ENCODE results near the gene AARS2.

Gene AARS2

DNA sequence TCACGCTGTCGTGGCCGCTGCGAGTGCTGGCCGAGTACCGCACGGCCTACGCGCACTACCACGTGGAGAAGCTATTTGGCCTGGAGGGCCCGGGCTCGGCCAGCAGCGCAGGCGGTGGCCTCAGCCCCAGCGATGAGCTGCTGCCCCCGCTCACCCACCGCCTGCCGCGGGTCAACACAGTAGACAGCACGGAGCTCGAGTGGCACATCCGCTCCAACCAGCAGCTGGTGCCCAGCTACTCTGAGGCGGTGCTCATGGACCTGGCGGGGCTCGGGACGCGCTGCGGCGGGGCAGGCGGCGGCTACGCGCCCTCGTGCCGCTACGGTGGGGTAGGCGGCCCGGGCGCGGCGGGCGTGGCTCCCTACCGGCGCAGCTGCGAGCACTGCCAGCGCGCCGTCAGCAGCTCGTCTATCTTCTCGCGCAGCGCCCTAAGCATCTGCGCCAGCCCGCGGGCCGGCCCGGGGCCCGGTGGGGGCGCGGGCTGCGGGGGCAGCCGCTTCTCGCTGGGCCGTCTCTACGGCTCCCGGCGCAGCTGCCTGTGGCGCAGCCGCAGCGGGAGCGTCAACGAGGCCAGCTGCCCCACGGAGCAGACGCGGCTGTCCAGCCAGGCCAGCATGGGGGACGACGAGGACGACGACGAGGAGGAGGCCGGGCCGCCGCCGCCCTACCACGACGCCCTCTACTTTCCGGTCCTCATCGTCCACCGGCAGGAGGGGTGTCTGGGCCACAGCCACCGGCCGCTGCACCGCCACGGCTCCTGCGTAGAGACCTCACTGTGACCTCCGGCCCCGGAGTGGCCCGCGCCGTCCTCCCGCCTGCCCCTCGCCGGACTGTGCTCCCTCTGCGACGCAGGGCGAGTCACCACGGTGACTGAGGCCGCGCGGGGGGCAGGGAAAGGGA, 37.1 kb downstream of the AARS2 start:
- no peak for DNase-seq (ENCODE audit: low read depth in 2 of 2)

DNA sequence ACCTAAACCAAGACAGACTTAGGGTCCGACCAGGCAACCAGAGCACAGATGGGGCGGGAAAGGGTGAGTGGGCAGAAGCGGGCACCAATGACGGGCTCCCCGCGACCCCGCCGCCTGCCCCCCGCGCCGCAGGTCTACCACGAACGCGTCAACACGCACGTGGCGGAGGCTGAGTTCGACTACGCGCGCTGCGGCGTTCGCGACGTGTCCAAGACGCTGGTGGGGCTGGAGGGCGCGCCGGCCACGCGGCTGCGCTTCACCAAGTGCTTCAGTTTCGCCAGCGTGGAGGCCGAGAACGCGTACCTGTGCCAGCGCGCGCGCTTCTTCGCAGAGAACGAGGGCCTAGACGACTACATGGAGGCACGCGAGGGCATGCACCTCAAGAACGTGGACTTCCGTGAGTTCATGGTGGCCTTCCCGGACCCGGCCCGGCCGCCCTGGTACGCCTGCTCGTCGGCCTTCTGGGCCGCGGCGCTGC, 37.8 kb downstream of the AARS2 start:
- no peak for DNase-seq (ENCODE audit: low read depth in 2 of 2)

GRCh38 chr6:44273617-44274016, 39.5 kb downstream of the AARS2 start:
- no peak for DNase-seq (ENCODE audit: low read depth in 2 of 2)

DNA sequence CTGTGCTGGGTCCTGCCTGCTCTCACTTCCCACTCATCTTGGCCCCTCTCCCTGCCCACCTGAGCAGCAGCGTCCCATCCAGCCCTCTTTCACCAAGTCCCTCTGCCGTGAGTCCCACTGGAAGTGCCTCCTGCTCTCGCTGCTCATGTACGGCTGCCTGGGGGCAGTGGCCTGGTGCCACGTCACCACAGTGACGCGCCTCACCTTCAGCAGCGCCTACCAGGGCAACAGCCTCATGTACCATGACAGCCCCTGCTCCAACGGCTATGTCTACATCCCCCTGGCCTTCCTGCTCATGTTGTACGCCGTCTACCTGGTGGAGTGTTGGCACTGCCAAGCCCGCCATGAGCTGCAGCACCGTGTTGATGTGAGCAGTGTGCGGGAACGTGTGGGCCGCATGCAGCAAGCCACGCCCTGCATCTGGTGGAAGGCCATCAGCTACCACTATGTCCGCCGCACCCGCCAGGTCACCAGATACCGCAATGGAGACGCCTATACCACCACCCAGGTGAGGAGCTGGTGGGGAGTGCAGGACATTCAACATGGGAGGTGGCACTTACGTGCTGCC, 40.1 kb downstream of the AARS2 start:
- no peak for DNase-seq (ENCODE audit: low read depth in 2 of 2)

- DNase-seq (ENCODE audit: low read depth in 2 of 2) = no peak
Observed at GRCh38 chr6:44272529-44272928, 40.6 kb downstream of the AARS2 start.

GRCh38 chr6:44271914-44272313, 41.2 kb downstream of the AARS2 start:
- no peak for DNase-seq (ENCODE audit: low read depth in 2 of 2)

DNA sequence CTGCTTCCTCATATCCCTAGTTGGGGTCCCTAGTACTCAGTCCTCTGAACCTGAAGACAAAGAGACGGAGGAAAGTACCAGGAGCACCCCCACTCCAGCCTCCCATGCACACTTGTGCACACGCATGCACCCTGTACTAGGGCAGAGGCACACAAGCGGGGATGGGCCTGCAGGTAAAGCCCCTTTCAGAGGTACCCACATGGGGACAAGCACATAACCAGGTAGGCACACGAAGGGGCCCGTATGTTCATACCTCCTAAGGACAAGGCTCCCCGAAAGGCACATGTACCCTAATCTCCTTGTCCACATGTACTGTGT, 41.8 kb downstream of the AARS2 start:
- no peak for DNase-seq (ENCODE audit: low read depth in 2 of 2)

DNA sequence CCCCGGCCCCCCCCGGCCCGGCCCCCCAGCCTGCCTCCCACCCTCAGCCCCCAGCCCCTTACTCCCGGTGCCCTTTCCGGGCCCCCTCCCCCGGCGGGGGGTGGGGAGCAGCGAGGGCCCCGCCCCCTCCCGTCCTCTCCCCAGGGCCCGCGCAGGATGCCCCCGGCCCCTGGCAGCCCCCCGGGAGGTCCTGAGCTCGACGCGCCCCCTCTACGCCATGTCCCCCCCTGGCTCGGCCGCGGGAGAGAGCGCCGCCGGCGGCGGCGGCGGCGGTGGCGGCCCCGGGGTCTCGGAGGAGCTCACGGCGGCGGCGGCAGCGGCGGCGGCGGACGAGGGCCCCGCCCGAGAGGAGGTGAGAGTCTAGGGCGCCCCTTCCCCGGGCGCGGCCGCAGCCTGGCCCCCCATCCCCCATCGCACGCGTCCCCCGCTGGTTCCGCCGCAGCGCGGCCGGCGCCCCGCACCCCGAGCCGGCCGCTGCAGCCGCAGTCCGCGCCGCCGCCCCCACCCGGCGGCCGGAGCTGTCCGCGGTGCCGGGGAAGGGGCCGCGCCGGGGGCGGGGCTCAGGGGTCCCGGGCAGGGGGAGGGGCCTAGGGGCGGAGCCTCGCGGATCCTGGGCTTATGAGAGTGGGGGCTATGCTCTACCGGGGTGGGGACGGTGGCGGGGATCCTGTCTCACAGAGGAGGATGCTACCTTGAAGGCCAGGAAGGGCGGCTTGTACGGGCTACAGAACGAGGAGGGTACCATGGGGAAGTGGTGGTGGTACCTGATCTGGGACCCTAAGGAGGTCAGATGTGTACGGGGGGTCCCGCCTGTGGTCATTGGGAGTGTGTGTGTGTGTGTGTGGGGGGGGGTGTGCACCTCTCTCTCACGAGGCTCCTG, 42.4 kb downstream of the AARS2 start:
- no peak for DNase-seq (ENCODE audit: low read depth in 2 of 2)

GRCh38 chr6:44269921-44270525, 43.1 kb downstream of the AARS2 start, which contains the start of gene TMEM151B:
Gene TMEM151B (plus strand): TSS chr6:44270450. CDS start chr6:44270743, 293 bp downstream.
- DNase-seq (ENCODE audit: low read depth in 2 of 2) = no peak

- DNase-seq (ENCODE audit: low read depth in 2 of 2) = no peak
Observed at GRCh38 chr6:44269178-44269920, 43.8 kb downstream of the AARS2 start.

DNA sequence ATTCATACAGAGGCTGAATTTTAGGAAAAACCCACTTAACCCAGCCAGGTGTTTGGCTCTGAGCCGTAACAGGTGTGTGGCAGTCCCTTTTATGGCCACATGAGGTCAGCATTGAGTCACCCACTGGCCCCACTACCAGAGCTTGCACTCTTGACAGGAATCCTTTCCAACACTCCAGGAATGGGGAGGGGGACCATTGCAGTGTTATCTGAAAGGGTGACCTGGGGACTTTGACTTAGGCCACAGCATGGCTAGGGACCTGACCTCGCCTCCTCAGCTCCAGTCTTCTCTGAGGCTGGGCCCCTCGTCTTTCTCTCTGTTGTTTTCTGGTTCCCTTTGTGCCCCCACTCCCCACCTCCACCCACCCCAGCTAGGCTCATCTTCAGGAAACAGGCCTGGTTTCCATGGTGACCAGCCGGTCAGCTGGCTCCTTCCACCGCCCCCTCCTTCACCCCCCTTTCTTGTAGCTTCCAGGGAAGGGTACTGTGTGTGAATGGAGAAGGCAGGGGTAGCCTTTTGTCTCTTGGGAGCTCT, 45.0 kb downstream of the AARS2 start:
- DNase-seq (ENCODE audit: low read depth in 2 of 2) = no peak

GRCh38 chr6:44267252-44267651, 45.9 kb downstream of the AARS2 start:
- no peak for DNase-seq (ENCODE audit: low read depth in 2 of 2)

DNA sequence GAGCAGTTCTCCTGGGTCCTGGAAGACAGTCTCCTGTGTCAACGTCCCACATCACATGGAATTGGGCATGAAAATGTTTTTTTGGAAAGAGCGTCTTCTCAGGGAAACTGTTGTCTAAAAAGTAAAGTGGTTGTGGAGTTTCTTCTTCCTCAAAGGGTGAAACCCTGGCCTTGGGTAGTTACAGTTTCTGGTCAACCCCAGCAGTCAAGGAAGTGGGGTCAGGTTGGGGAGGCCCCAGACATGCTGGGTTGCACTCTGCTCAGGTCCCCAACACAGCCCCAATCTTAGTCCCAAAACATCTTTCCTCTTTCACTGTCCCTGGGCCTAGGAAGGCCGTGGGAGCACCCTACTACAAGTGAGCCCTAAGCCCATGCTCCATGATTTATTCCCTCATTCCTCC, 46.8 kb downstream of the AARS2 start:
- DNase-seq (ENCODE audit: low read depth in 2 of 2) = no peak

DNA sequence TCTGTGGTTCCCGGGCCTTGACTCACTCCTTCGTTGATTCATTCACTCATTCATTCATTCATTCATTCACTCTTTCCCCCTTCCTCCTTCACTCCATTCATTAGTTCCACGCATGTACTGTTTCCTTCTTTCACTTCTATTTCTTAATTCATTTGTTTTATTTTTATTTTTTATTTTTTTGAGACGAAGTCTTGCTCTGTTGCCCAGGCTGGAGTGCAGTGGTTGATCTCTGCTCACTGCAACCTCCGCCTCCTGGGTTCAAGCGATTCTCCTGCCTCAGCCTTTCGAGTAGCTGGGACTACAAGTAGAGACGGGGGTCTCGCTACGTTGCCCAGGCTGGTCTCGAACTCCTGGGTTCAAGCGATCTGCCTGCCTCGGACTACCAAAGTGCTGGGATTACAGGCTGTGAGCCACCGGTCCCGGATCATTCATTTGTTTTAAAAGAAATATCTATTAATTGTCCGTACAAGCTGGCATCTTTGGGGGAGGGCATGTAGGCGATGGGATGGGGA, 47.4 kb downstream of the AARS2 start:
- no peak for DNase-seq (ENCODE audit: low read depth in 2 of 2)

GRCh38 chr6:44265007-44265721, 48.0 kb downstream of the AARS2 start, which contains the start of gene NFKBIE:
Gene NFKBIE (minus strand): TSS chr6:44265551. CDS start chr6:44265346, 205 bp downstream.
- DNase-seq (ENCODE audit: low read depth in 2 of 2) = peak; percentile 89 to 95

DNA sequence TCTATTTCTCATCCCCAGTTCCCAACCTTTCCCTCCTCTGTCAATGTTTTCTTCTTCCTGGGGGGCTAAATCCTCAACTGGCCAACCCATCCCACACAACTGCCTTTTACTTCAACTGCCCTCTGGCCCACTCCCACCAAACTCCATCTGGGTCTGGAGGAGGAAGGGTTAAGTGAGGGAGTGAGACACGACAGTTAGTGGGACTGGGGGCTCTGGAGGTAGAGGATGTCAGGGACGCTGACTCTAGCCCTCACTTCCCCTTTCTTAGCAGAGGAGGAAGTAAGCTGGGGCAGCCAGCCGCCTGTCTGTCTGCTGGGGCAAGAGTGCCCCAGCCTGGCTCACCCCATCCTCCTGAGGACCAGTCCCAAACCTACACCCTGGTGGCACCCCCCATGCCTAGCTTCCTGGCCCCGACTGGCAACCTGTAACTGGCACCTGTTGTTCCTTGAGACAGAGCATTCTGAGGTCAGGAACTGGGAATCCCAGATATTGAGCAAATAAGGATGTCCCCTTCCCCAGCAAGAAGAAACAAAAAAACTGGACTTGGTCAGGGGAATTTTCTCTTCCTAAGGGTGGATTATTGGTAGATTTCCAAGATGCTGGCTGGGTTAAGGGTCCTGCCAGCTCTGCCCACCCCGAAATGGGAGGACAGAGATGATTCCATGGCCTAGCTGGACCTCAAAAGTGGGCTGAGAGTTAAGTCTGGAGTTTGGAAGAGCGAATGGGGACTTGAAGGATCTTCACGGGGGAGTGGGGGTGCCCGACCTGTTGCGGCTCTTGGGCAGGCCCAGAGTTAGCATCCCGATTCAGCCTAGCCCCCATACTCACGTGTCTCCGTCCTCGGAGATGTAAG, 48.8 kb downstream of the AARS2 start:
- DNase-seq (ENCODE audit: low read depth in 2 of 2) = no peak

DNA sequence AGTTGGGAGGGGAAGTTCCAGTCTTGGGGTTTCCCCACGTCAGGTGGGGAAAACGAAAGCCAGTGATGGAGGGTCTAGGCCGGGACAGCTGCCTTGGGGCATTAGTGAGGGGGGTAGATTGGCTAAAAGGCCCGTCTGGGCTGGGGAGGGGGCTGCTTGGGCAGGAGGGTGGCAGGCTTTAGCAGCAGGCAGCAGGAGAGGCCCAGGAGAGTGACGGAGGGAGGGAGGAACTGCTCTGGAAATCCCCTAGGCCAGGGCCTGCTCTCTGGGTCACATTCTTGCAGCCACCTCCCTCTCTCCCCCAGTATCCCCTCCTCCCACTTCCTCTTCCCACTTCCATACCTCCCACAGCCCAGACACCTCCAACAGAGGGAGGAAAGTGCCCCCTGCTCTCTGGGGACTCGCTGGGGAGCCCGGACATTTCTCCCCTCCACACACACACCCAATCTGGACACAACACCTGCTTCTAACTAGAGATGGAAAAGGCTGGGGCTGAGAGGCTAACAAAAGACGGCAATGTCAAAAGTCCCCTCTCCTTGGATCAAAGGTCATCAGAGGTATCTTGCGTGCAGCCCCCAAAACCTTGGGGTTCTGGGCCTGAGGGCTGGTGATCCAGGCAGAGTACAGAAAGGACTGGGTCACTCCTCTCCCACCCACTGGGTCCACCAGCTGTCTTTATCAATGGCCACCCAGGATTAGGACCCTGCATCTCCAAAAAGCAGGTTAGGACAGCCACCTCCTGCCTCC, 49.6 kb downstream of the AARS2 start:
- no peak for DNase-seq (ENCODE audit: low read depth in 2 of 2)
